22Rv1 (cell line): ENCODE data around the gene KLHL8.

Experiments
- CTCF ChIP-seq: fragments of 450-650 bp; IDR thresholded peaks from 2 replicates; pipeline ENCODE4 v1.5.1; 2017; ENCODE audit warnings: mild to moderate bottlenecking
- ZFX ChIP-seq: fragments of 450-650 bp; IDR thresholded peaks from 2 replicates; pipeline ENCODE4 v1.6.1; 2017; ENCODE audit warnings: antibody characterized with exemption, borderline replicate concordance

- TF ChIP-seq CTCF (no peak), ZFX (no peak)
These were observed 79.0 kb downstream of the KLHL8 start for GRCh38 chr4:87141428-87141827.
